Anterior cingulate cortex (tissue), 58 donors: Measurements from ENCODE around the gene HDAC11.
A peak's percentile ranks its signal among the peaks of the same experiment; 100 is the strongest.

Experiments used
- DNase-seq, 58 donors: peaks; one replicate each; lab custom pipeline; 2025; lab: John Stamatoyannopoulos, UW

Gene HDAC11

GRCh38 chr3:13550791-13551360 is 70.8 kb downstream of the HDAC11 start:
- no peak for DNase-seq

- peak in 1 of 58 donors; percentile 51 for DNase-seq
These were observed 72.9 kb downstream of the HDAC11 start for GRCh38 chr3:13552857-13553652.

- DNase-seq, result no peak
These were observed 73.6 kb downstream of the HDAC11 start for GRCh38 chr3:13553686-13554085.

GRCh38 chr3:13555753-13556152 is 75.6 kb downstream of the HDAC11 start:
- DNase-seq, result peak in 13 of 58 donors; percentile 9 to 54 (median 26)
